ENCODE measurements around the gene GLYATL2.

Gene GLYATL2

DNA sequence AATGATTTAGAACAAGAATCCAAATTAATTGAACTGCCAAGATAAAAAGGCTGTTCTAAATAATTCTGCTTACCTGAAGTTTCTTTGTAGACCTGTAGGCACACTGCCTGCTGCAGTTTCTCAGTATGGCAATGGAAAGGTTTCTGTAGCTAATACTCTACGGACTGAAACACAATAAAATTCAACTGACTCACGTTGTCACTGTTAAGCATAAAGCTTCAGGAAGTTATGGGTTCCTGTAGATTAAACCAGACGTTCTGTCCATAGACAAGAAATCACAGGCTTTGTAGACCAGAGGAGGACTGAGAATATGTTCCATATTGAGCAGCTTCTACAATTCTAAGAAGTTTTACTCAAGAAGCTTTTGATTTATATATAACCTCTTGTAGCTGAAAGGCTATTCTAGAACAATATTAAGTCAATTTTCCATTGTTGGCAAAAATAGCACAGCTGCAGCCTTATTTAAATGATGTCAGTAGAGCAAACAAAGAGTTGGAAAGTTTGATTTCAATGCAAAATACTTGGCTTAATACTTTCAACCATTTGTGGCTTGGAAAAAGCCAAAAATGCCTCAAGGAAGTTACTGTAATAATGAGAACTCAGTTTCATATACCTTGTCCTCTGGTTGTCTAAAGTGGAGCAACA lies at the start of gene GLYATL2:
GLYATL2 (minus strand) TSS at position 344 of the 645 bp plus-strand sequence. CDS start 5,092 bp downstream, outside the sequence.
- DNase-seq = no peak

GRCh38 chr11:58893899-58894298 lies 49.4 kb upstream of the GLYATL2 start:
- no peak for DNase-seq

DNA sequence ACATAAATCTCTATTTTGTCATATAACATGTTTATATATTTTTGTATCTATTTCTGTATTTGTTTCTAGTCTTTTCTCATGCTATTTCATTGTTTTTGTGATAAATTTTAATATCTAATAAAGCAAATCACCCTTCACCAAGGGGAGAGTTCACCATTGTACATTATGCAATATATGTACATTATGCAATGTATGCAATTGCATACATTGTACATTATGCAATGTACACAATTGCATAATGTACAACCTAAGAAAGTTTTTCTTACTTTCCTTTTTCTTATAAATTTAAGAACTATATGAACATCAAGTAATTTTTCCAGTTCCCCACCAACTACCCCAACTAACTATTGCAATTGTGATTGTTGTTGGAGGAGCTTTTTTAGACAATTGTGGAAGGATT lies 44.1 kb upstream of the GLYATL2 start:
- DNase-seq = no peak

GRCh38 chr11:58887452-58887851 lies 42.9 kb upstream of the GLYATL2 start:
- DNase-seq = no peak

DNA sequence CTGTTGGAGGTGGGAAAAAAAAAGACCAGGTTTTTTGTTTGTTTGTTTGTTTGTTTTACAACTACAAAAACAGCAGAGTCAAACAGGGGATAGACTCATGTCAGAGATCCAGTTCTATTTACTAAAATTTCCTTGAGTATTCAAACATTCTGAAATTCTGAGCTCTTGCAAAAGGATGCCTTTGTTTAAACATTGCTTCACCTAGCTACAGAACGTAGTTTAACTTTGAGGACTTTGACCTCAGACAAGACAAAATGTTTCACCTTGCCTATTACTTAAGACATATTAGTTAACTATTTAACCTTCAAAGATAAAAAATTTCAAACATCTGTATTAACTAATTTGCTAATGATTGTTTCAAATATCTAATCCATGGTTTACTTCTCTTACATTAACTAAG lies 36.1 kb upstream of the GLYATL2 start:
- DNase-seq = no peak

GRCh38 chr11:58880166-58880565 lies 35.7 kb upstream of the GLYATL2 start:
- DNase-seq = no peak

DNA sequence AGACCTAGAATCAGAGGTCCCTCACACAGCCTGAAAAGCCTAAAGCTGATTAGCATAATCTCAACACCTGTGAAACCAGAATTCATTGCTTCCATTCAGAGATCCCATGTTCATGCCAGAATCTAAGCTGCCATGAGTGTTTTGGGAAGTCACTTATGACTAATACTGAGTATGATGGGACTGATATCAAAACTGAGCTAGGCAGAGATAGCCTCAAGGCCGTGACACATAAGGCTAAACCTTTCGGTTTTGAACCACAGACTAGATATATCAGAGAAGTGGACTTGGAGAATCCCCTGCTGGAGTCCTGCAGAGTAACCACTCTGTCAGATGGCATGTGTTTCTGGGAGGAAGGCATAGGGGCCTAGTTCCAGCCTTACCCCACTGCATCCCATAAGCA lies 23.1 kb upstream of the GLYATL2 start:
- DNase-seq = no peak

- DNase-seq = no peak
Measured at GRCh38 chr11:58866788-58867187, 22.3 kb upstream of the GLYATL2 start.

GRCh38 chr11:58864335-58864734 lies 19.8 kb upstream of the GLYATL2 start:
- no peak for DNase-seq

GRCh38 chr11:58863697-58864096 lies 19.2 kb upstream of the GLYATL2 start:
- no peak for DNase-seq

- no peak for DNase-seq
Measured at GRCh38 chr11:58861533-58861932, 17.0 kb upstream of the GLYATL2 start.

DNA sequence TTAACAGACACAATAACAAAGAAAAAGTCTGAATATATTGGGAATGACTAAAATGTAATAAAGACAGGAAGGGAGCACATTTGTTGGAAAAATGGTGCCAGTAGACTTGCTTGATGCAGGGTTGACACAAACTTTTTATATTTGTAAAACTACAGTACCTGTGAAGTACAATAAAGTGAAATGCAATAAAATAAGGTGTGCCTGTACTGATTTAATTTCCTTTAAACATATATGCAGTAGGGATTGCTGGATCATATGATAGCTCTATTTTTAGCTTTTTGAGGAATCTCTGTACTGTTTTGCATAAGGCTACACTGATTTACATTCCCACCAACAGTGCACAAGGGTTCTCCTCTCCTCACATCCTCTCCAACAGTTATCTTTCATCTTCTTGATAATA lies 12.3 kb upstream of the GLYATL2 start:
- no peak for DNase-seq

DNA sequence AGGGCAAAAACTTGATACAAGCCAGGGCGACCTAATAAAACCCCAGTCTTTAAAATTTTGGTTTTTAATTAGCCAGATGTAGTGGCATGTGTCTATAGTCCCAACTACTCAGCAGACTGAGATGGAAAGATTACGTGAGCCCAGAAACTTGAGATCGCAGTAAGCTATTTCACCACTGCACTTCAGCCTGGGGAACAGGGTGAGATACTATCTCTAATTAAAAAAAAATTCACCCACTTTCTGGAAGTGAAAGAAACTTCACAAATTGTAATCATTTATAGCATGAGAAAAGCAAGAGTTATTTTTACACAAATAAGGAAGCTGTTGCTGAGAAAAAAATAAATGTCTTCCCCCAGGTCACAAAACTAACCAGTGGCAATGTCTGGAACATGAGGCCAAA lies 882 bp upstream of the GLYATL2 start:
- DNase-seq = no peak

- no peak for DNase-seq
Measured at GRCh38 chr11:58837707-58838388, 6.7 kb downstream of the GLYATL2 start.

- DNase-seq = no peak
Measured at GRCh38 chr11:58832056-58832645, 12.4 kb downstream of the GLYATL2 start.

- no peak for DNase-seq
Measured at GRCh38 chr11:58830673-58831301, 13.7 kb downstream of the GLYATL2 start.

DNA sequence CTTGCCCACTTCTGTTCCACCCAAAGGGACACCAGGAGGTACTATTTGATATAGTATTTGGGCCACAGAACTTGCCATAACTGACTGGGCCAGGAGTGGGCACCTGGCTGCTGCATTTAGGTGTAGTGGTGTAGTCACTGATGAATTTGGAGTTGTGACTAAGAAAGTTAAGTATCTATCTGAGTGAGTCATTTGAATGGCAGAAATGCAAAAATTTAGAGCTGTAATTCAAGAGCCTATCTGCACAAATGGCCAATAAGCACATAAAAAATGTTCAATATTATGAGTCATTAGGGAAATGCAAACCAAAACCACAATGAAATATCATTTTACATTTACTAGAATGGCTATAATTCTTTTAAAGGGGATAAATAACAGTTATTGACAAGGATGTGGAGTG lies 14.7 kb downstream of the GLYATL2 start:
- DNase-seq = no peak

- no peak for DNase-seq
Measured at GRCh38 chr11:58813693-58814092, 30.8 kb downstream of the GLYATL2 start.

DNA sequence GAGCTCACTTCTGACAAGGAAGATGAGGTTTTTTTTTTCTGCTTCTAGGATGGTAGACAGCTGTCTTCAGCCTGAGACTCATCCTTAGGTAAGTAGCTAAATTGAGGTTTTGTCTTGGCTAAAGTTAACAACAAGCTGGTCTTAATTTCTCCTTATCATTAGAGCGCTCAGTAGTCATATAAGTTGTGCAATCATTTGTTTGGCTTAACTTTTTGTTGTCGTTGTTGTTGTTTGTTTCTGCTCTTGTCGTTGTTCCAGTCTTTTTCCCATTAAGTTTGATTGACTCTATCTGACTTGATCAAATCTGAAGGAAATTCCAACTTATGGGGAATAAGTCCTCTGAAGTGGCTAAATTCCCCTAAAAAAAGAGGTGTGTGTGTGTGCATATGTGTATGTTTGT lies 33.0 kb downstream of the GLYATL2 start:
- no peak for DNase-seq

- DNase-seq = no peak
Measured at GRCh38 chr11:58807343-58807742, 37.2 kb downstream of the GLYATL2 start.

DNA sequence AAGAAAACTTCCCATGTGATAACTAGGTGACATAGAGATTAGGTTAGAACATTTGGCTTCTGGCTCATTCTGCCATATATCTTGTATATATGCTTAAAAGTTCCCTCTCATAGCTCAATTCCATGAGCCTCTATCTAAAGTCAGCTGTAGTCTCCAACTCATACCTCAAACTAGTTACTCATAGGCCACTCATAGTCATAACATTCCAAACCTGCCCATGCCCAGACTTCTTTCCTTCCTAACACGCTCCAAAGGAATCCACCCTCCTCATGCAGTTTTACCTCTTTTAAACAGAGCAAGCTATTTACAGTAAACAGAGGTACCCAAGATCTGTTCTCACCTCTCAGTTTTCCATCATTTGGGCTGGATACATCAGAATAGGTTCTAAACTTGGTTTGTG lies 39.4 kb downstream of the GLYATL2 start:
- no peak for DNase-seq

GRCh38 chr11:58801974-58802545 lies 42.4 kb downstream of the GLYATL2 start:
- no peak for DNase-seq

DNA sequence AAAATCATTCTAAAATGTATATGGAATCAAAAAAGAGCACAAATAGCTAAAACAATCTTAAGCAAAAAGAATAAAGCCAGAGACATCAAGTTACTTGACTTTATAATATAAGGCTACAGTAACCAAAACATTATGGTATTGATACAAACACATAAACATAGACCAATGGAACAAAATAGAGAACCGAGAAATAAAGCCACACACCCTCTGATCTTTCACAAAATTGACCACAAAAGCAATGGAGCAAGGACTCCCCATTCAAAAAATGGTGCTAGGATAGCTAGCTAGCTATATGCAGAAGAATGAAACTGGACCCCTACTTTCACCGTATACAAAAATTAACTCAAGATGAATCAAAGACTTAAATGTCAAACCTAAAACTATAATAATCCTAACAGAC lies 43.2 kb downstream of the GLYATL2 start:
- no peak for DNase-seq

Data from C1 segment of cervical spinal cord (tissue), 14 donors.